Measurements from ENCODE around the gene CTNNAL1.

CTNNAL1 gene

GRCh38 chr9:108933718-108934322 is 79.5 kb downstream of the CTNNAL1 start, which contains the start of gene ELP1 (continued):
- TF ChIP-seq, protein P1, sequence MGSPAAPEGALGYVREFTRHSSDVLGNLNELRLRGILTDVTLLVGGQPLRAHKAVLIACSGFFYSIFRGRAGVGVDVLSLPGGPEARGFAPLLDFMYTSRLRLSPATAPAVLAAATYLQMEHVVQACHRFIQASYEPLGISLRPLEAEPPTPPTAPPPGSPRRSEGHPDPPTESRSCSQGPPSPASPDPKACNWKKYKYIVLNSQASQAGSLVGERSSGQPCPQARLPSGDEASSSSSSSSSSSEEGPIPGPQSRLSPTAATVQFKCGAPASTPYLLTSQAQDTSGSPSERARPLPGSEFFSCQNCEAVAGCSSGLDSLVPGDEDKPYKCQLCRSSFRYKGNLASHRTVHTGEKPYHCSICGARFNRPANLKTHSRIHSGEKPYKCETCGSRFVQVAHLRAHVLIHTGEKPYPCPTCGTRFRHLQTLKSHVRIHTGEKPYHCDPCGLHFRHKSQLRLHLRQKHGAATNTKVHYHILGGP (tag by site-specific recombination; IDR thresholded peaks at IDR 0.05): no peak
- TF ChIP-seq, protein P2, sequence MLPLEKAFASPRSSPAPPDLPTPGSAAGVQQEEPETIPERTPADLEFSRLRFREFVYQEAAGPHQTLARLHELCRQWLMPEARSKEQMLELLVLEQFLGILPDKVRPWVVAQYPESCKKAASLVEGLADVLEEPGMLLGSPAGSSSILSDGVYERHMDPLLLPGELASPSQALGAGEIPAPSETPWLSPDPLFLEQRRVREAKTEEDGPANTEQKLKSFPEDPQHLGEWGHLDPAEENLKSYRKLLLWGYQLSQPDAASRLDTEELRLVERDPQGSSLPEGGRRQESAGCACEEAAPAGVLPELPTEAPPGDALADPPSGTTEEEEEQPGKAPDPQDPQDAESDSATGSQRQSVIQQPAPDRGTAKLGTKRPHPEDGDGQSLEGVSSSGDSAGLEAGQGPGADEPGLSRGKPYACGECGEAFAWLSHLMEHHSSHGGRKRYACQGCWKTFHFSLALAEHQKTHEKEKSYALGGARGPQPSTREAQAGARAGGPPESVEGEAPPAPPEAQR (tag by site-specific recombination; IDR thresholded peaks at IDR 0.05): no peak
- TF ChIP-seq OSR2 (tag by site-specific recombination; IDR thresholded peaks at IDR 0.05): no peak
- no peak for TF ChIP-seq ZNF521 (tag by site-specific recombination; IDR thresholded peaks at IDR 0.05)
- no peak for TF ChIP-seq ZNF311 (tag by site-specific recombination; IDR thresholded peaks at IDR 0.05; ENCODE audit: borderline replicate concordance)
- TF ChIP-seq YY2 (tag by site-specific recombination; IDR thresholded peaks at IDR 0.05): no peak
- TF ChIP-seq ZIC2 (tag by site-specific recombination; IDR thresholded peaks at IDR 0.05): no peak
- TF ChIP-seq INSM2 (tag by site-specific recombination; IDR thresholded peaks at IDR 0.05): no peak
- TF ChIP-seq ZSCAN4 (tag by site-specific recombination; IDR thresholded peaks at IDR 0.05): no peak
- TF ChIP-seq ZNF544 (tag by site-specific recombination; IDR thresholded peaks at IDR 0.05): no peak
- TF ChIP-seq ZNF112 (tag by site-specific recombination; IDR thresholded peaks at IDR 0.05): no peak
- no peak for TF ChIP-seq ZNF621 (tag by site-specific recombination; IDR thresholded peaks at IDR 0.05)
- TF ChIP-seq ZNF175 (tag by site-specific recombination; IDR thresholded peaks at IDR 0.05): no peak
- TF ChIP-seq ZBTB7A (tag by site-specific recombination; IDR thresholded peaks at IDR 0.05; ENCODE audit: low read depth): no peak
- TF ChIP-seq ZNF19 (tag by site-specific recombination; IDR thresholded peaks at IDR 0.05; ENCODE audit: low read depth): no peak
- no peak for TF ChIP-seq ZFP41 (tag by site-specific recombination; IDR thresholded peaks at IDR 0.05; ENCODE audit: borderline replicate concordance)
- no peak for TF ChIP-seq HOXC10 (CRISPR knock-in tag; IDR thresholded peaks at IDR 0.05)
- TF ChIP-seq, protein P3, sequence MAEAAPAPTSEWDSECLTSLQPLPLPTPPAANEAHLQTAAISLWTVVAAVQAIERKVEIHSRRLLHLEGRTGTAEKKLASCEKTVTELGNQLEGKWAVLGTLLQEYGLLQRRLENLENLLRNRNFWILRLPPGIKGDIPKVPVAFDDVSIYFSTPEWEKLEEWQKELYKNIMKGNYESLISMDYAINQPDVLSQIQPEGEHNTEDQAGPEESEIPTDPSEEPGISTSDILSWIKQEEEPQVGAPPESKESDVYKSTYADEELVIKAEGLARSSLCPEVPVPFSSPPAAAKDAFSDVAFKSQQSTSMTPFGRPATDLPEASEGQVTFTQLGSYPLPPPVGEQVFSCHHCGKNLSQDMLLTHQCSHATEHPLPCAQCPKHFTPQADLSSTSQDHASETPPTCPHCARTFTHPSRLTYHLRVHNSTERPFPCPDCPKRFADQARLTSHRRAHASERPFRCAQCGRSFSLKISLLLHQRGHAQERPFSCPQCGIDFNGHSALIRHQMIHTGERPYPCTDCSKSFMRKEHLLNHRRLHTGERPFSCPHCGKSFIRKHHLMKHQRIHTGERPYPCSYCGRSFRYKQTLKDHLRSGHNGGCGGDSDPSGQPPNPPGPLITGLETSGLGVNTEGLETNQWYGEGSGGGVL (tag by site-specific recombination; IDR thresholded peaks at IDR 0.05): peak; percentile 66; the same call in 1 of the 2 replicates
- TF ChIP-seq ZNF501 (tag by site-specific recombination; IDR thresholded peaks at IDR 0.05): no peak; the same call in none of the 2 replicates
- TF ChIP-seq ZNF433 (tag by site-specific recombination; IDR thresholded peaks at IDR 0.05; ENCODE audit: low read depth): no peak
- TF ChIP-seq ZNF2 (tag by site-specific recombination; IDR thresholded peaks at IDR 0.05): peak; percentile 79
- peak; percentile 73 for TF ChIP-seq ZBTB6 (tag by site-specific recombination; IDR thresholded peaks at IDR 0.05)
